HG03045 (cell line): ENCODE data around the gene IRF4.
"Not testable (repeated sequence)": the region's sequence is repeated elsewhere in the genome, so short reads cannot be mapped to it uniquely, and the experiment has no call there.

Experiments used
- ATAC-seq: cut with Tn5 transposase; IDR thresholded peaks from one replicate; pipeline ENCODE4 v1.9.1; 2021; ENCODE audit warnings: mild to moderate bottlenecking, moderate library complexity; ENCODE audit not compliant: unreplicated experiment

IRF4 gene

DNA sequence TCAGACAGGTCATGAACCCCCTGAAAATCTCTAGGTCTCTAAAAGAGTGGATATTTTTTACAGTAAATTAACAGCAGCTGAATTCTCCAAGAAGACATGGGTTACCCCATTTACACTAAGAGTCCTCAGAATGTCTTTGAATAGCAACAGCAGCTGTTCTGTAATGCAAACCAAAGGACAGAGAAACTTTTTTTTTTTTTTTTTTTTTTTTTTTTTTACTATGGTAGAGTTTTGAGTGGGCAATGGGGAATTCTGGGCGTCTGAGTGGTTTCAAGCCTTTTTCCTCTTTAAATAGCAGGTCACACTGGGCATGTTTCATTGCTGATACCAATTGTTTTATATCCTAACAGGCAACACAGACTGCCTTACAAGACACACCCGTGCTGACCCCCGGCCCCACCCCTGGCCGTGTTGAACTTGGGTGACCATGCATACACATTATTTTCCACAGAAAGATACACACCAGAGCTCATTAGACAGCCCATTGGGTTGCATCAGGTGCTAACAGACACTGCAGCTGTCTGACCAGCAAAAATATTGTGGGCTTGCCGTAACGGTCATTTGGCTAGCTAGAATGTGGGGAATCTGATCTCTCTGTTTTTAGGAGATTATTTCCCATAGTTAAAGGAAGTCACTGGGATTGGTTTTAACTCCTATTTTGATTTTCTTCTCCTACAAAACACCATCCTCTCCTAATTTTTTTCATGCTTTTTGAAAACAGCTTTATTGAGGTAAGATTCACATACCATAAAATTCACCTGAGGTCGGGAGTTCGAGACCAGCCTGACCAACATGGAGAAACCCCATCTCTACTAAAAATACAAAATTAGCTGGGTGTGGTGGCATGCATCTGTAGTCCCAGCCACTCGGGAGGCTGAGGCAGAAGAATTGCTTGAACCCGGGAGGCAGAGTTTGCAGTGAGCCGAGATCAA, 26.7 kb upstream of the IRF4 start:
- ATAC-seq: peak; percentile 48

GRCh38 chr6:365835-366234, 25.7 kb upstream of the IRF4 start:
- ATAC-seq: no peak

DNA sequence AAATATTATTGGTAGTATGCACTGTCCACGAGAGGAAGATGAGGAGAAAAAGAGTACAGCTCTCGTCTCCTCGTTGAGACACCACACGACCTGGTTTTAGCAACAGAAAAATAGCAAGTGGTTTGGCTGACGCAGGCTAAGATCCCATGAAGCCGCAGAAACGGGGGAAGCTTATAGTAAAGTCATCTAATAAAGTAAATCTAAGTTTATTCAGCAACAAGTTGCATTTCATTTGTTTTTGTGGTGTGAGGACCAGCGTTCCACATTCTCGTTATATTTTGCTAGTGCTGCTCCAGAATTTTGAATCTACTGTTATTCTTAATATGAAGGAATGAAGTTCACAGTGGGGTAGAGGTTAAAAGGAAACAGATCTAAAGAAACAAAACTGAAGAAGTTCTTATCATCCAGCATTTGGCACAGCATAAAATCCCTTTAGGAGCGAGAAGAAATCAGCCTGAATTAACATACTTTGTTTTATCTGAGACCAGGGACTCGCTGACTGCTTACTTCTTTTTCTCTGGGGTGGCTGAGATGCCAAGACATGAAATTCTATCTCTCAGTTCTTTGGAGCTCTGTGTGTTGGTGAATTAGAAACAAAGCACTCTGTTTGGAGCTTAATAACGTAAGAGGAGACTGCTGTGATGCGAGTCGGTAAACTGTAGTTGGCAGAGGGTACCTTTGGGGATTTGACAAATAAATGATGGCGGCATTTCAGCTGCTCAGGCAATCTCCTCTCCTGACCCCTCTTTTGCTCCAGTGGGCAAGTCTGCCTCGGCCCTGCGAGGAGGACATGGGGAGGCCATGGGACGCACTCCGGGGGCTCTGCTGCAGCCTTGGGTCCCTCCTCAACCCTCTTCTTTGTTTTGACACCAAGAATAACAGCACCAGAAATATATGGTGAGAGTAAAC, 24.9 kb upstream of the IRF4 start:
- ATAC-seq: no peak

DNA sequence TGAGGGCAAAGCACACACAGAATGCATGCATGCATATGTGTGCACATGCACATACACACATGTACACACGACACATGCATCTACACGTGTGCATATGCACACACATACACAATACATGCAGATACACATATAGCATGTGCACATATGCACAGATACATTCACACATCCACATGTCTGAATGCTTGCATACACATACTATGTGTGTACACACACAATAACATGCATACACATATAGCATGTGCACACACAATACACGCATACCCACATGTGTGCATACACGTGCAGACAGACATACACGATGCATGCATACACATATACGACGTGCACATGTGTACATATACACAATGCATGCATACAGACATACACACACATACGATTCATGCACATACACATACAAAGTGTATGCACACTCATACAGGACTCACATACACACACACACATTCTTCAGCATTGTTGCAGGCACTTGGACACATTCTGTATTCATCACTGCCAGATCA, 24.2 kb upstream of the IRF4 start:
- no peak for ATAC-seq

DNA sequence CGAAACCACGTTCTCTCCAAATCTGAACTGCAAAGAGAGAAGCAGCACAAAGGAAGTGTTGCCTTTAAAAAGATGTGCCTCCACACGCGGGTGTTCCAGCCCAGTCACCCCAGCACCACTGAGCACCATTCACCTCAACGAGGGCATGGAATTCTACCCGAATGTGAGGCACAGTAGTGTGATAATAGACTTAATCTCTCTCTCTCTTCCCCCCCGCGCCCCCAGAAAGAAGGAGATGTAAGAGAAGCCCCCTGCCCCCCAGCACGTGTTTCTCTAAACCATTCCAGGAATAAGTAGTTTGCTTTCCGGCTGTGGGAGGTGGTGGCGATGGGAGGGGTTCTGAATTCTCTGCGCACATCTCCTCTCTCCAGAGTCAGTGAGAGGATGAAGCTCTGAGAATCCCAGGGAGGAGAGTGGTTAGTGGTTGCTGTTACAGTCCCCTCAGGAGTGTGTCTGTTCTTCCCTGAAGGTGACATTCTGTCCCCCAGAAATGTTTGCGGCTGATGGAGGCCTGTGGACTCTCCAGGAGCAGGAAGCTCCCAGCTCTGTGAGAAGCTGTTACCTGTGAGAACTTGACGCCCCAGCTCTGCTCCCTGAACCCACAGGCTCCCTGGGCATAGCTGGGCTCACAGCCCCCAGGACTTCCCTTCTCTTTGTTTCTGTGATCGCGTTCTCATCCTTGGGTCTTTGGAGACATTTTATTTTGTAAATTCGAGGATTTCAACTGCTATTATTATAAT, 23.5 kb upstream of the IRF4 start:
- no peak for ATAC-seq

DNA sequence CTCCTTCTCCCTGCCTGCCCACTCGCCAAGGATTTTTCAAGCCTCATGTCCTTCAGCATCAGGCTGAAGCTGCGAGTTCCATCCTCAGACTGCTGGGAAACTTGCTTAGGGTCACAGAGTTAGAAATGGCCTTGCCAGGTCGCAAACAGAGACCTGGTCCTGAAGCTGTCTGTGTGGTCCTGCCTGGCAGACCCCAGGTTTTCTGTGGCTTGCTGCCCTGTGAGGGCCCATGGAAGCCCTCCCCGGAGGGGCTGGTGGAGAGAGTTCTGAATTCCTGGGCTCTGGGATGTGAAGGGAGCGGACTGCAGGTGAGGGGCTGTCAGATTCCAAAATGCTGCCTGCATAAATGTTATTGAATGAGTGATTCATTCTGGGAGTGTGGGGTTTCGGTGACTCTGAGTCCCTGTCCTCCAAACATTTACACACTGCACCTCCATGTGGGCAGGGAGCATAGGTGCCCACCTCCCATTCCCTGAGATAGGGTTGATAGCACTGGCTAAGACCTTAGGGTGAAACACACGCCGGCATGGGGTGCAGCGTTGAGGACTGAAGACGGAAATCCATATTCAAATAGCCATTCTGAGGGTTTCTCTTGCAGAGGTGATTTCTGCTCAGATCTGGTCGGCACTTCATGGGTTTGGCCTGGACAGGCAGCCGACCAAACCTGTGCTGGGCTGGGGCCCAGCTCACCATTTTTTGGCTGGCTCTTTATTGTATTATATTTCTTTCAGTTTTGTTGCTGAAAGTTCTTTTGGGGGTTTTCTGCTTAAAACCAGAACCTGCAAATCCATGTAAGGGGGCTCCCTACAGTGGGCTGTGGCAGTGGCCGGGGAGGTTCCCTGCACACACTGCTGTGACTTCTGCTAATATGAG, 21.8 kb upstream of the IRF4 start:
- ATAC-seq: no peak

DNA sequence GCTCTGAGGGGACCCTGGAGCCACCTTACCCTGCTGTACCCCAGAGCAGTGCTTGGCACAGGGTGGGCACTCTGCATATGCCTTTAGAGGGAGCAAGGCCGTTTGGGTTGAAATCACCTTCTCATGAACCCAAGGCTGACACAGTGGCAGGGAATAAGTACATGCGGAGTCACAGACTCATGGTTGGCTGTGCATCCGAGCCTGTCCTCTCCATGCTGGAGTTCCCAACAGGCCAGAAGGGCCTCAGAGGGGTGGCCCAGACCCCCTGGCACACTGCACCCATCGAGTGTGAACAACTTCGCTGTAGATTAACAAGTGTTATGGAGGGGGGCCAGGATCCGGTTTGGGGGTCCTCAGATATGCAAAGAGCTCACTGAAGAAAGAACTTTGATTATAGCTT, 21.0 kb upstream of the IRF4 start:
- ATAC-seq: no peak

GRCh38 chr6:371851-372250, 19.7 kb upstream of the IRF4 start:
- not testable (repeated sequence) for ATAC-seq

- ATAC-seq: no peak
Observed at GRCh38 chr6:372336-372911, 19.1 kb upstream of the IRF4 start.

DNA sequence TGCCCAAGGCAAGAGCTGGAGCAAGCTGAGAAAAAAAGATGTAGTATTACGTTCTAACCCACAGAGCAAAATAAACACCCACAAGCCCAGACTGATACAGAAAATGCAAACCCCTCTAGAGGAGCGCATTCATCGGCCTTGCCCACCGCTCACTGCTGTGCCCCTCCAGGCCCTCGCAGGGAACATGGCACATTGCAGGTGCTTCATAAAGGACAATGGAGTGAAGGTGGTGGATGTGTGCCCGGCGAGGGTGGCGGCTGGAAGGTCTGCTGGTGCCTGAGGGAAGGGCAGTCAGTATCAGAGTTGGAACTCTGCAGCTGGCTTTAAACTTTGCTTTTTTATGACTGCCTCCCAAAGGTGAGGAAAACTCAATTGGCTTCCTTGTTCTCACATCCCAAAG, 18.5 kb upstream of the IRF4 start:
- no peak for ATAC-seq

GRCh38 chr6:373773-374724, 17.5 kb upstream of the IRF4 start:
- no peak for ATAC-seq

DNA sequence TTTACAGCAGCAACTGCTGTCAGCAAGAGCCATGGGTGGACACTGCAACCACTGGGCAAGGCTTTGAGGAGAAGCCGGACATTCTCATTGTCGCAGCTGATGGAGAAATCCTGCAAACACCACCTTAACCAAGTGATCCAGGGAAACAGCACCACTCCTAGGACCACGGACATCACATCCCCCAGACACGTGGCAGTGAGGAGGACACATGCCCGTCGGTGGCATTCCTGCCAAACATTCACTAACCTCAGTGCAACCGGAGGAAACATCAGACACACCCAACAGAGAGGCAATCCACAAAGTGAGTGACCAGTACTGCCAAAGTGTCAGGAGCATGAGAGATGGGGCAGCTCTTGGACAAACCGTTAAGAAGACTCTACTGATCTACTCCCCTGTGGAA, 16.6 kb upstream of the IRF4 start:
- ATAC-seq: no peak

DNA sequence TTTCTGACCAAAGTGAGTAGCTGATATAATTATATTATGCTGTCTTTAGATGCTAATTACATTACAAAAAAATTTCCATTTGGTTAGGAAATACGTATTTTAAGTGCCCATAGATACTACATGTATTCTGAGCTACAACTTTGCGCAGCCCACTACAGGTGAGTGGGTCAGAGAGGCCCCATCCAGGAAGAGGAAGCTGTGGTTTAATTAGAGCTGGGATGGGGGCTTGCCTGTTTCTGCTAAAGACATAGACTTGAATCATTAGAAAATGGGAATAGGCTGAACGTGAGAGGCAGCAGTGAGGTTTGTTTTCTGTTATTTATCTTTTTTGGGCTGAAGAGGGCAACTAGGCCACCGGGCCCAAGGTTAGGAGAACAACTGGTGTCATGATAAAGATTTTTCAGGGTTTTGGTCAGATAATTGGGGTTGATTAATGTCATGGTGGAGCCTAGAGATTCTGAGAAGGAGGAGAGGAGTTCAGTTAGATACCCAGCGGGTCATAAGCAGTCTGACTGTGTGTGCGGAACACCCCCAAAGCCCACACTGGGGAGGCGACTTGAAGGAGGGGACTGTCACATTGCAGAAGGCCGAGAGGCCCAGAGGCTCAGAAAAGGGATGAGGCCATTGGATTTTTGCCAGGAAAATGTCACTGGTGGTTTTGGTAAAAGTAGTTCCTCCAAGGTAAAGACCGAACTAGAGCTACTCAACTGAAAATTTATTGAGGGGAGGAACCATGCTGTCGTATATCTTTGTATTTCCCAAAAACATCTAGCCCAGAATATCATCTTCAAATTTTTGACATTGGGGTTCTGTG, 14.5 kb upstream of the IRF4 start:
- no peak for ATAC-seq

DNA sequence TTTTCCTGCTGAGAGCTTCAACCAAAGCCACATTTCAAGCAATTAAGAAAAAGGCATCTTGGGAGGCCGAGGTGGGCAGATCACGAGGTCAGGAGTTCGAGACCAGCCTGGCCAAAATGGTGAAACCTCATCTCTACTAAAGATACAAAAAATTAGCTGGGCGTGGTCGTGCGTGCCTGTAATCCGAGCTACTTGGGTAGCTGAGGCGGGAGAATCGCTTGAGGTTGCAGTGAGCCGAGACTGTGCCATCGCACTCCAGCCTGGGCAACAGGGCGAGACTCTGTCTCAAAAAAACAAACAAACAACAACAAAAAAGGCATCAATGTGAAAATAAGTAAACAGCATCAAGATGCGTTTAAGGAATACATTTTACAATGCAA, 13.9 kb upstream of the IRF4 start:
- ATAC-seq: not testable (repeated sequence)

DNA sequence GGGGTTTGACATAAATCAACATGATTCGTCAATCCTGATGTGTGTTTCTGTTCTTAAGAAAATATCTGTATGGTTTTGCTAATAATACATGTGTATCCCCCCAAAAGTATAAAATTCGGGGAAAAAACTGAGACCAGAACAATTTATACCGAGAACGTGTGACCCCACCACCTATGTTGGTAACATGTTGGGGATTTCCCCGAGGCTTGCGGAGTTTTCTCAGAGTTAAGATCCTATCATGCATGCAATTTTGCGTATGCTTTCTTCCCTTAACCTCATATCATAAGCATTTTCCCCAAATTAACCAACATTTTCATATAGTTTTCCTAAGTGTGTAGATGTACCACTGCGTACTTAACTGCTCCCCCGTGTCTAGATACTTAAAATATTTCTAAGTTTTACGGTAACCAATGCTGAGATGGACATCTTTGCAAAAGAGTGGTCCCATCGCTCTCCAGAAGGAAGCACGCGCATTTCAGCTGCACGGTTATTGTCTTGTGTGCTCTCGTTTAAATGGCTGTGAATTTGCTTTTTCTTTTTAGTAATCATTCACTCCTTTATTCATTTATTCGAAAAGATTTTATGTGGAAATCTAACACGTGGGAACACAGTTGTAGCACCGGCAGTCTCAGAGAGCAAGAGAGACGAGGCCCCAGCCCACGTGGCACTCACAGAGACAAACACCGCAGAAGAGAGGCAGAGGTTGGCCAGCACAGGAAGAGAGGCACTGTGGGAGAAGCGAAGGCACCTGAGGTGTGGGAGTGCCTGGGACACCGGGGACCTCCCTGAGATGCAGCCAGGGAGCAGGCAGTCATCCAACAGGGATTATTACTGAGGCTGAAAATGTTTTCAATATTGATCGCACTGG, 13.2 kb upstream of the IRF4 start:
- ATAC-seq: no peak

- no peak for ATAC-seq
Observed at GRCh38 chr6:378958-379409, 12.6 kb upstream of the IRF4 start.
